ENCODE results near the gene ZRANB2.
A peak's percentile ranks its signal among the peaks of the same experiment; 100 is the strongest.

ZRANB2 gene

GRCh38 chr1:71068325-71069240 lies 12.3 kb downstream of the ZRANB2 start:
- DNase-seq = no peak

- DNase-seq = no peak
Observed at GRCh38 chr1:71054791-71055190, 26.0 kb downstream of the ZRANB2 start.

DNA sequence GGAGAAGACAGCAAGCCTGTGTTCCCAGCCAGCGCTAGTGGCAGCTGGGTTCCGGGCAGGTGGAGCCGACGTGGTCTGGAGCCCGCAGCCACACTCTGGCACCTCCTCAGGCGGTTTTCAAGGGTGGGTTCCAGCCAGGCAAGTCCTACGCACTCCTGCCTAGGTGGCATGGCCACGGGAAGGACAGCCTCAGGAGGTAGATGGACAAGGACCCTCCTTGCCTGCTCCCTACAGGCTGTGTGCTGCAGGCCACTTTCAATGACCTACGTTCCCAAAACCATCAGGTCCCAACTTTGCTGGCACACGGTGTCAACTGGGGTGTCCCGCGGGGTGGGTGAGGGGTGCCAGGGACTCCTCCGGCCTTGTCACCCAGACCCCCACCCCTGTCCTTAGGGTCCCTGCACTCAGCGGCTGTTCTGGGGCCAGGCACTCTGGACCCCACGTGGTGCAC lies 26.5 kb downstream of the ZRANB2 start:
- DNase-seq = no peak

DNA sequence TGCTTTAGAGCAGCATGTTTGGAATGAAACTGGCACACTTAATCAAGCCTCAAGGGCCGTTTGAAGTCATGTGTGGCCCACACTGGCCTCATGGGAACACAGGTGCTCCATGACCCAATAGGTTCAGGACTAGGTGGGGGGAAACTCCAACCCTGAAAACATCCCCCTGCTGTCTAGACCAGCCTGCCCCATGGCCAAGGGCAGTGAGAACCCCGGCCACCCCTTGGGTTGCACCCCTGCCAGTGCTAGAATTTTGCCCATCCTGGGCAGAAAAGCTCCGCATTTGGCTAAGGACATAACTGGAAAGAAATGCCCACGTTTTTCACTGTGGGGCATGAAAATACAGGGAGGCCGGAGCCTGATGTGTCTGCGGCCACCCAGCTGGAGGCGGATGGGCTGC lies 27.1 kb downstream of the ZRANB2 start:
- DNase-seq = no peak

- DNase-seq = no peak
Observed at GRCh38 chr1:71053146-71053545, 27.7 kb downstream of the ZRANB2 start.

GRCh38 chr1:71049951-71050598 lies 30.8 kb downstream of the ZRANB2 start:
- no peak for DNase-seq

- peak; percentile 34 to 43 for DNase-seq
Observed at GRCh38 chr1:71047635-71048607, 32.9 kb downstream of the ZRANB2 start, which contains the start of gene PTGER3. Gene PTGER3, minus strand, starts transcription at chr1:71047816. Its CDS starts 239 bp downstream, at chr1:71047577.

GRCh38 chr1:71046891-71047634 lies 33.8 kb downstream of the ZRANB2 start:
- DNase-seq = no peak

- DNase-seq = no peak
Observed at GRCh38 chr1:71045463-71046028, 35.3 kb downstream of the ZRANB2 start.

DNA sequence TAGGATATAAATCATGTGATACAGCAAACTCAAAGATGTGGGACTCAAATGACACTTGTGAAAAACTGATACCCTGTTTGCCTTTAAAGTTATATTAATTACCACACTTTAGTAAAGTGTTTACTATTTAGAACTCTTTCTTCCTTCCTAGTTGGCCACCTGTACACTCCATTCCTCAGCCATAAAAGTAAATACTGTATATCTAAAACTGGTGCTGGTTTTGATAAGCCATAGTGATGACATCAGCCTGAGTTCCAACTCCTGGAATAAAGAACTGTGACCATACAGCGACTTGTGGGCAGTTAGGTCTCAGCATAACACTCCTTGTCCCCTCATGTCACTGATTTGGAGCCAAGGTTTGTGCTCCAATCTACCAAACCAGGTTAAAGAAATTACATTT lies 36.0 kb downstream of the ZRANB2 start:
- DNase-seq = no peak

DNA sequence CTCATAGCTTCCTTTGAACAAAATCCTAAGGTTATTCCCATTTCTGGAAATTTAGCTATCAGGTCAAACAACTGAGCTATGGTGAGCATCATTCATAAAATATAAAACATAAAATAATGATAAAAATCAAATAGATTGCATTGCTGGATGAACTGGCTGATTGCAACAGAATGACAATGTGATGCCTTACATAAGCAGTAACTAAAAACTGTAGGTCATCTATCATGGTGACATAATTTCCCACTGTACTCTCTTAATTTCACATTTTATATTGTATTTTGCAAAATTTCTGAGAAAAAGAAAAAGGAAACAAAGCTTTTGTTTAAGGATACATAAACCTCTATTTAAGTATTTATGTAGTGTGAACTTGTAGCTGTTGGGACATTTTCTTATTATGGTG lies 37.8 kb downstream of the ZRANB2 start:
- no peak for DNase-seq

DNA sequence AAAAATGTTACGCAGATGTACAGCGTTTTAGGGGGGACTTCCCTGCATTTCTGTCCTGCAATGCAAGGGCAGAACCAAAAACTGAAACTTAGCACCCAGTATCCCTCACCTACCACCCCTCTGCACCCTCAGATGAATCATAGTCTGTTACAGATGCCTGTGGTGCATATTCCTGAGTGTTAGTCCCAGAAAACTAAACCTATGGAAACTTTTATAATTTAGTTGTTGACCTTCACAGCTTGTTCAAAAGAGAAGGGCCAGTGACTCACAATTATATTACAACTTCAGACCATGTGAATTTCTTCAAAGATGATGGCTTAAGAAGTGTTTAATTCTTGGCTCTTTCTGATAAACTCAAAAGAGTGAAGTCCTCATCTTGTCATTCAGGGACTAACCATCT lies 39.0 kb downstream of the ZRANB2 start:
- DNase-seq = no peak

DNA sequence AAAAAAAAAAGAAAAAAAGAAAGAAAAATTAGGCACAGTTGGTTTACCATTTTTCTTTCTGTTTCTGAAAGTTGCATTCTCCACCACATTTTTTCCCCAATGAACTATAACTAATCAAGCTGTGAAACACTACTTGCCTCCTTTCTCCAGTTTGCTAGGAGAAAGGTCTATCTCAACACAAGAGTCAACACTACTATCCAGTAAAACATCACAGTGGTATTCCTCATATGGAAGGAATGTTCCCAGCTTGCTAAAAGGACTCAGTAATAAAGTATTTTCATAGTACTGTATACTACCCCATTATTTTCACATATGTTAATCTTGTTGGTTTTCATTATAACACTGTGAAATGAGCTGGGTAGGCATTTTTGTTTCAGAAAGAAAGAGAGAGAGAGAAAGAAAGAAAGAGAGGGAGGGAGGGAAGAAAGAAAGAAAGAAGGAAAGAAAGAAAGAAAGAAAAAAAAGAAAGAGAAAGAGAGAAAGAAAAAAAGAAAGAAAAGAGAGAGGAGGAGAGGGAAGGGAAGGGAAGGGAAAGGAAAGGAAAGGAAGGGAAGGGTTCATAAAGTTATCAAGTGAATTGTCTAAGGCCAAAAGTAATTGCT lies 41.1 kb downstream of the ZRANB2 start:
- no peak for DNase-seq

DNA sequence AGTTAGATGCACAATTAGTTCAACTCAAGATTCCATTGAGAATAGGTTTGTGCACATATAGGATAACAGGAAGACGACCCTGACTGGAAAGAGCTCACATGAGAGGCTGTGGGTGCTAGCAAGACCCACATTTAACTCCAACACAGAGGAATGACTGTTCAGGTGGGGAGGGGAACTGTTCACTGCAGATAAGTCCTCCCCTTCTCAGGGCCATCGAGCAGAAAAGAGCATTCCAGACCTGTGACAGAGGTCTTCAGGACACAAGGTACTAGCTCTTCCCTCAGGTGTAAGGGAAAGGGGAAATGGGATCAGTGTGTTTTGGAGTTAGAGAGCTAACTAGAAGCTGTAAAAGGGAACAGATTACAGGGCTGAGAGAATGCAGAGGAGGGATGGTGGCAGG lies 41.9 kb downstream of the ZRANB2 start:
- no peak for DNase-seq

DNA sequence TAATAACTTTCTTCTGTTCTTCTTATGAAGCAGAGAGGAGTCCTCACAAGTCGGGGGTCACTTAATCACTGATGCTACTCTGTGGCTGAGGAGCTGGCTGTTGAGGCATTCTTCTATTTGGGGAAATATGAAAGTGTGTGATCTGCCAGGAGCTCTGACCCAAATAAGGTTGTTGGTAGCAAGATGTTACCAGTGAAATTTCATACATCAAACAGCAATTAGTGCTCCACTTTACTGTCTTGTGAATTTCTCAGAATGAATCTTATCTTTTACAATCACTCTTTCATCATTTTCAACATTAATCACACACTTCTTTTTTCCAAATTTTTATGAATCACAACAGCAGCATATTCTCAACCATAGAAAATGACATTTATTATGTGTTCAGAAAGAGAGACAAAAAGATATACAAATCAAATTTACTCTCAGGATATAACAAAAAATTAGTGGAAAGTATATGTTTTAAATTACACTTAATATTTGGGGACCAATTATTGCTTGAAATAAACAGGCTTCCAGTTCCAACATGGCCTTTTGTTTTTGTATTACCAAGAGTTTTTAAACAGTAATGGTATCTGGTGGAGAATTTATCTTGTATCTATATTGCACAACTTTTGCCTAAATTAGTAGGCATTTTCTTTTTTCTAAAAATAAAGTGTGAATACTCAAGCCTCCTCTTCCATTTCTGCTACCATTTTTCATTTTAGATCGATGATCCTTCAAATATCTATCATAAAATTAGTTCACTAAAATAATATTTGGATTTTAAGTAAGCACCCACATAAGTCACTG lies 42.8 kb downstream of the ZRANB2 start:
- no peak for DNase-seq

GRCh38 chr1:71037066-71037465 lies 43.8 kb downstream of the ZRANB2 start:
- DNase-seq = no peak

GRCh38 chr1:71033136-71033535 lies 47.7 kb downstream of the ZRANB2 start:
- DNase-seq = no peak

- DNase-seq = no peak
Observed at GRCh38 chr1:71031426-71031825, 49.4 kb downstream of the ZRANB2 start.

- DNase-seq = no peak
Observed at GRCh38 chr1:71030026-71030425, 50.8 kb downstream of the ZRANB2 start.

GRCh38 chr1:71028981-71029380 lies 51.9 kb downstream of the ZRANB2 start:
- no peak for DNase-seq

- no peak for DNase-seq
Observed at GRCh38 chr1:71027991-71028390, 52.8 kb downstream of the ZRANB2 start.
